H1 (cell line): ENCODE data around the gene ESRRB. TPM values are rescaled to one million over a fixed set of nuclear protein-coding genes. Genes with fewer than 3 reads are reported as not detected.

ENCODE experiments used
- CTCF ChIA-PET: fragments of 300-600 bp; sonication (Branson Sonifier 250); formaldehyde crosslinking; loops from one replicate; lab custom pipeline; 2021; ENCODE audit not compliant: partially characterized antibody; lab: Charles Lee
- POLR2A ChIA-PET: fragments of 300-600 bp; sonication (Branson Sonifier 250); formaldehyde crosslinking; loops from one replicate; lab custom pipeline; 2021; ENCODE audit warnings: inconsistent platforms; ENCODE audit not compliant: partially characterized antibody; lab: Charles Lee
- DNase-seq, 2 experiments: peaks; one replicate each; pipeline versions ENCODE4 v3.0.0 to v3.0.0-alpha.2; 2010 to 2022; ENCODE audit warnings: low spot score in 2 of 2, low read depth in 1 of 2, mixed read lengths in 1 of 2
- FAIRE-seq: peaks from 2 replicates; lab custom pipeline; 2011; peaks lifted over from hg19 to GRCh38; lab: Jason Lieb, UNC
- H2AFZ ChIP-seq: 2 replicates; pipeline ENCODE4 v1.8.1; 2012; ENCODE audit warnings: low read length, inconsistent platforms
- H2AK5ac ChIP-seq: 2 replicates; pipeline ENCODE4 v1.6.1; 2013; ENCODE audit warnings: low read depth, low read length
- H2BK120ac ChIP-seq: replicated peaks from 2 replicates; pipeline ENCODE3; 2013; ENCODE audit warnings: low read depth, low read length, inconsistent platforms
- H2BK12ac ChIP-seq: 2 replicates; pipeline ENCODE4 v1.6.1; 2013; ENCODE audit warnings: low read depth, low read length
- H2BK15ac ChIP-seq: 2 replicates; pipeline ENCODE4 v1.6.1; 2013; ENCODE audit warnings: low read length
- H2BK20ac ChIP-seq: 2 replicates; pipeline ENCODE4 v1.6.1; 2013; ENCODE audit warnings: low read length
- H2BK5ac ChIP-seq: 2 replicates; pipeline ENCODE4 v1.6.1; 2013; ENCODE audit warnings: low read depth, low read length
- H3K14ac ChIP-seq: 2 replicates; pipeline ENCODE4 v1.6.1; 2013; ENCODE audit warnings: inconsistent platforms; ENCODE audit not compliant: insufficient read length
- H3K18ac ChIP-seq: 2 replicates; pipeline ENCODE4 v1.6.1; 2013; ENCODE audit warnings: low read length; ENCODE audit errors: extremely low read depth
- H3K23ac ChIP-seq: 2 replicates; pipeline ENCODE4 v1.6.1; 2013; ENCODE audit warnings: inconsistent platforms; ENCODE audit not compliant: insufficient read length
- H3K23me2 ChIP-seq: 2 replicates; pipeline ENCODE4 v1.6.1; 2013; ENCODE audit warnings: low read depth, low read length
- H3K27ac ChIP-seq: 2 replicates; pipeline ENCODE4 v1.6.1; 2011; ENCODE audit warnings: low read depth, low read length, inconsistent platforms
- H3K27me3 ChIP-seq, 4 experiments: replicated peaks in 1 of 4; 1 replicate in 1 of 4; 2 replicates in 3 of 4; pipeline versions ENCODE4 v1.6.1 to v1.8.1; 2011 to 2013; ENCODE audit warnings: low read length in 3 of 4, mild to moderate bottlenecking in 3 of 4, inconsistent platforms in 2 of 4, mixed read lengths in 2 of 4, moderate library complexity in 1 of 4; ENCODE audit not compliant: control insufficient read depth in 3 of 4, insufficient read depth in 3 of 4; ENCODE audit errors: extremely low read depth in 1 of 4
- H3K36me3 ChIP-seq, 4 experiments: 2 replicates each; pipeline versions ENCODE4 v1.6.1 to v1.8.1; 2011 to 2013; ENCODE audit warnings: mild to moderate bottlenecking in 4 of 4, low read length in 3 of 4, moderate library complexity in 2 of 4, control low read depth in 1 of 4, inconsistent platforms in 1 of 4; ENCODE audit not compliant: insufficient read depth in 4 of 4, control insufficient read depth in 2 of 4
- H3K4ac ChIP-seq: replicated peaks from 2 replicates; pipeline ENCODE3; 2013; ENCODE audit warnings: low read length, low read depth, mixed read lengths, inconsistent platforms; ENCODE audit not compliant: insufficient read length
- H3K4me1 ChIP-seq, 4 experiments: replicated peaks in 1 of 4; 1 replicate in 1 of 4; 2 replicates in 3 of 4; pipeline versions ENCODE4 v1.6.1 to v1.8.1; 2011 to 2013; ENCODE audit warnings: low read length in 3 of 4, inconsistent platforms in 2 of 4, mixed read lengths in 1 of 4; ENCODE audit not compliant: insufficient read depth in 4 of 4, control insufficient read depth in 3 of 4
- H3K4me2 ChIP-seq, 2 experiments: 2 replicates each; pipeline versions ENCODE4 v1.6.1 to v1.8.1; 2011 to 2013; ENCODE audit warnings: low read depth in 2 of 2, low read length in 2 of 2, control low read depth in 1 of 2, inconsistent platforms in 1 of 2, mild to moderate bottlenecking in 1 of 2; ENCODE audit not compliant: insufficient read depth in 1 of 2
- H3K4me3 ChIP-seq, 4 experiments: fragments of 200-600, 300-600 bp in 1 of 4; sonication (generic), shearing (Covaris generic), sonication (Bioruptor Twin) in 1 of 4; 2 replicates each; pipeline versions ENCODE4 v1.5.1 to v1.8.1; 2011 to 2016; ENCODE audit warnings: low read length in 4 of 4, low read depth in 3 of 4, control low read depth in 2 of 4, inconsistent platforms in 2 of 4, mild to moderate bottlenecking in 2 of 4, mixed read lengths in 1 of 4, moderate library complexity in 1 of 4; ENCODE audit not compliant: insufficient read depth in 2 of 4; ENCODE audit errors: extremely low read depth in 1 of 4
- H3K56ac ChIP-seq: replicated peaks from 2 replicates; pipeline ENCODE3; 2013; ENCODE audit warnings: low read depth, mild to moderate bottlenecking, mixed read lengths, low read length, inconsistent platforms; ENCODE audit not compliant: insufficient read length
- H3K79me1 ChIP-seq: 2 replicates; pipeline ENCODE4 v1.6.1; 2013; ENCODE audit warnings: low read depth, low read length, control low read depth
- H3K79me2 ChIP-seq, 2 experiments: 2 replicates each; pipeline versions ENCODE4 v1.6.1 to v1.8.1; 2012 to 2013; ENCODE audit warnings: low read length in 2 of 2, mild to moderate bottlenecking in 2 of 2, inconsistent platforms in 1 of 2; ENCODE audit not compliant: insufficient read depth in 2 of 2, control insufficient read depth in 1 of 2
- H3K9ac ChIP-seq, 4 experiments: replicated peaks in 1 of 4; 1 replicate in 1 of 4; 2 replicates in 3 of 4; pipeline versions ENCODE4 v1.6.1 to v1.8.1; 2011 to 2013; ENCODE audit warnings: low read depth in 3 of 4, low read length in 3 of 4, control low read depth in 2 of 4, mild to moderate bottlenecking in 2 of 4, moderate library complexity in 2 of 4, inconsistent platforms in 1 of 4; ENCODE audit errors: extremely low read depth in 1 of 4
- H3K9me3 ChIP-seq, 2 experiments: 2 replicates each; pipeline versions ENCODE4 v1.6.1 to v1.8.1; 2012 to 2013; ENCODE audit warnings: mild to moderate bottlenecking in 2 of 2, moderate library complexity in 2 of 2, control low read depth in 1 of 2, inconsistent platforms in 1 of 2, low read depth in 1 of 2, low read length in 1 of 2, mixed read lengths in 1 of 2; ENCODE audit not compliant: insufficient read depth in 2 of 2
- H4K20me1 ChIP-seq, 2 experiments: replicated peaks in 1 of 2; 2 replicates each; pipeline versions ENCODE3 to v1.8.1; 2011 to 2013; ENCODE audit warnings: inconsistent platforms in 2 of 2, low read length in 2 of 2, mild to moderate bottlenecking in 1 of 2; ENCODE audit not compliant: insufficient read depth in 2 of 2, control insufficient read depth in 1 of 2
- H4K5ac ChIP-seq: 2 replicates; pipeline ENCODE4 v1.6.1; 2013; ENCODE audit warnings: low read length, low read depth, mixed read lengths, inconsistent platforms; ENCODE audit not compliant: insufficient read length
- H4K8ac ChIP-seq: 2 replicates; pipeline ENCODE4 v1.8.0; 2013; ENCODE audit warnings: mild to moderate bottlenecking, moderate library complexity, low read length, inconsistent platforms; ENCODE audit not compliant: insufficient read depth; ENCODE audit errors: extremely low read depth
- H4K91ac ChIP-seq: replicated peaks from 2 replicates; pipeline ENCODE3; 2013; ENCODE audit warnings: low read length, mixed read lengths, inconsistent platforms; ENCODE audit not compliant: insufficient read length
- CBX8 ChIP-seq: fragments of 300-800, 300-1000 bp; sonication (generic); IDR thresholded peaks from 2 replicates; pipeline ENCODE4 v1.7.1; 2016; ENCODE audit warnings: low read depth, low read length, borderline replicate concordance
- CHD2 ChIP-seq: IDR thresholded peaks from 2 replicates; pipeline ENCODE4 v1.6.1; 2012; ENCODE audit warnings: low read length, improper control_type of control experiment
- E2F6 ChIP-seq: IDR thresholded peaks from 2 replicates; pipeline ENCODE4 v1.6.1; 2012; ENCODE audit warnings: inconsistent platforms
- EGR1 ChIP-seq: IDR thresholded peaks from 2 replicates; pipeline ENCODE4 v1.6.1; 2011; ENCODE audit warnings: low read depth, low read length, borderline replicate concordance
- GABPA ChIP-seq: IDR thresholded peaks from 2 replicates; pipeline ENCODE4 v1.6.1; 2011; ENCODE audit warnings: mild to moderate bottlenecking, low read length, moderate library complexity, borderline replicate concordance; ENCODE audit not compliant: insufficient read depth
- HDAC2 ChIP-seq, 2 experiments: fragments of 300-600 bp in 1 of 2; sonication (generic) in 1 of 2; IDR thresholded peaks; 2 replicates each; pipeline ENCODE4 v1.6.1; 2011 to 2012; ENCODE audit warnings: low read depth in 2 of 2, low read length in 2 of 2, mild to moderate bottlenecking in 2 of 2, moderate library complexity in 2 of 2, borderline replicate concordance in 1 of 2, inconsistent platforms in 1 of 2
- NRF1 ChIP-seq: IDR thresholded peaks from 2 replicates; pipeline ENCODE4 v1.6.1; 2011; ENCODE audit warnings: mild to moderate bottlenecking, low read depth, low read length, improper control_type of control experiment
- RFX5 ChIP-seq: IDR thresholded peaks from 2 replicates; pipeline ENCODE4 v1.6.1; 2011; ENCODE audit warnings: low read depth, low read length, improper control_type of control experiment, borderline replicate concordance
- SIN3A ChIP-seq, 2 experiments: IDR thresholded peaks in 1 of 2; conservative IDR thresholded peaks in 1 of 2; 2 replicates each; pipeline ENCODE4 v1.6.1; 2011 to 2012; ENCODE audit warnings: low read length in 2 of 2, improper control_type of control experiment in 1 of 2, low read depth in 1 of 2, mild to moderate bottlenecking in 1 of 2
- SIX5 ChIP-seq: IDR thresholded peaks from 2 replicates; pipeline ENCODE4 v1.6.1; 2011; ENCODE audit warnings: mild to moderate bottlenecking, low read depth, low read length
- TAF7 ChIP-seq: optimal IDR thresholded peaks from 2 replicates; pipeline ENCODE3; 2011; ENCODE audit warnings: low read depth, mild to moderate bottlenecking, inconsistent platforms, low read length, moderate library complexity, borderline replicate concordance
- USF2 ChIP-seq: IDR thresholded peaks from 2 replicates; pipeline ENCODE4 v1.6.1; 2011; ENCODE audit warnings: low read length, improper control_type of control experiment
- WGBS, 2 experiments: shearing (Covaris generic) in 1 of 2; methylation state at CpG; one replicate each; pipeline versions ENCODE4 v1.1.6 to v1.1.7; 2013 to 2015; ENCODE audit warnings: low lambda C conversion rate in 2 of 2, mixed read lengths in 2 of 2, inconsistent platforms in 1 of 2, low coverage in 1 of 2, missing lambda C conversion rate in 1 of 2; ENCODE audit not compliant: insufficient replicate concordance in 2 of 2, insufficient coverage in 1 of 2, insufficient read length in 1 of 2; ENCODE audit errors: extremely low coverage in 1 of 2, missing lambda C conversion rate in 1 of 2; 5-methylcytosine and 5-hydroxymethylcytosine counted together
- polyA plus RNA-seq, 7 experiments: library from polyadenylated mRNA; depleted of rRNA in 3 of 7; stranded (reverse) in 5 of 7; unstranded in 2 of 7; fragments of >200 nt in 5 of 7; fragments of 200-250 nt in 2 of 7; gene quantifications; 1 replicate in 5 of 7; 2 replicates in 1 of 7; 4 replicates in 1 of 7; pipeline versions ENCODE4 v1.2.1 to v1.2.3, GENCODE V29; 2011 to 2013; ENCODE audit warnings: missing spikeins in 2 of 7, mixed read lengths in 2 of 7
- total RNA-seq: library from RNA; stranded (reverse); fragmentation: NEBNext Ultra II Directional; extraction: Animal tissue kit (Norgen Biotek cat#: 25700); gene quantifications from 2 replicates; pipeline ENCODE4 v1.2.1, GENCODE V29; 2021

The ESRRB gene
- total and polyA plus RNA-seq, 2 of the 8 experiments (the other 6 are each of a cell fraction or from before 2014, with no cell fraction given) = 0.29 to 0.45 TPM

- Histone ChIP-seq H3K14ac (no peak overlapping the region), H3K56ac (no peak overlapping the region), H3K4me3 (no peak overlapping the region), H2BK120ac (no peak overlapping the region), H2BK12ac (no peak overlapping the region), H4K5ac (no peak overlapping the region), H3K18ac (no peak overlapping the region), H4K91ac (no peak overlapping the region), H2BK20ac (no peak overlapping the region), H2BK5ac (no peak overlapping the region), H2AFZ (no peak overlapping the region), H3K36me3 (no peaks in the 10 kb centered on the region), H4K8ac (no peak overlapping the region), H3K23me2 (no peaks in the 10 kb centered on the region; the same call in 1 of the 2 replicates), H3K79me1 (no peaks in the 10 kb centered on the region), H3K4me2 (no peak overlapping the region), H3K4me1 (peaks cover 0 to 8% (median 3%) of the 10 kb centered on the region in 4 experiments; a peak in 4 of 7 replicates), H3K27me3 (peaks cover 2 to 7% (median 5%) of the 10 kb centered on the region in 4 experiments; a peak in 5 of 7 replicates), H3K4ac (no peak overlapping the region), H3K23ac (no peak overlapping the region), H2BK15ac (no peak overlapping the region), H4K20me1 (no peaks in the 10 kb centered on the region), H3K9ac (no peak overlapping the region), H3K27ac (no peak overlapping the region), H2AK5ac (no peak overlapping the region), H3K9me3 (no peaks in the 10 kb centered on the region), H3K79me2 (no peaks in the 10 kb centered on the region)
- ChIA-PET CTCF (interaction anchor here (0.7 to 4.0 kb wide), 5 partner anchors 9 to 106 kb away, joined by 3 to 28 read pairs (median 3); no protein-coding TSS in a partner anchor), POLR2A (no interaction called here)
- no peak for FAIRE-seq
- DNase-seq = no peak
- 72% methylated on average over 4 of the region's 4 CpGs; no CpG with 5 or more reads in 1 of the 2 experiments for WGBS, 2 experiments
- no peak for TF ChIP-seq SIN3A (conservative IDR thresholded peaks at IDR 0.05 in 1 of 2, IDR thresholded peaks at IDR 0.05 in 1 of 2; ENCODE audit: low read depth in 1 of 2, low read length in 2 of 2)
- TF ChIP-seq E2F6 = no peak
- no peak for TF ChIP-seq HDAC2 (IDR thresholded peaks at IDR 0.05; ENCODE audit: borderline replicate concordance in 1 of 2, low read depth in 2 of 2, low read length in 2 of 2)
- TF ChIP-seq SIX5 = no peak
- TF ChIP-seq CBX8 = no peak
- TF ChIP-seq NRF1 = no peak
- TF ChIP-seq CHD2 = no peak
- TF ChIP-seq USF2 = no peak
- no peak for TF ChIP-seq TAF7
- no peak for TF ChIP-seq EGR1
- TF ChIP-seq RFX5 = no peak
- TF ChIP-seq GABPA = no peak
Observed at GRCh38 chr14:76349993-76350392, 25.9 kb upstream of the ESRRB start.
